ENCODE data around the gene URI1. TPM values are rescaled to one million over a fixed set of nuclear protein-coding genes. Genes with fewer than 3 reads are reported as not detected.
"Not testable (repeated sequence)": the region's sequence is repeated elsewhere in the genome, so short reads cannot be mapped to it uniquely, and the experiment has no call there.

The URI1 gene
- total RNA-seq, 1 experiment from 2014 or later, result 68.9 TPM

- CTCF ChIA-PET, result no interaction called here
- Mint-ChIP-seq H3K36me3 (ENCODE audit: insufficient read depth, unreplicated experiment) (no peaks in the 10 kb centered on the region), H3K27ac (ENCODE audit: low read depth, unreplicated experiment) (peak overlapping the region; percentile 63), H3K4me1 (ENCODE audit: insufficient read depth, unreplicated experiment) (peaks cover 31% of the 10 kb centered on the region), H3K4me3 (ENCODE audit: unreplicated experiment) (no peak overlapping the region), H3K27me3 (ENCODE audit: insufficient read depth, unreplicated experiment) (no peaks in the 10 kb centered on the region), H3K9me3 (ENCODE audit: unreplicated experiment) (no peaks in the 10 kb centered on the region)
- intact Hi-C loops (cut with micrococcal nuclease), result no loop called here
- TF ChIP-seq CTCF (IDR thresholded peaks at IDR 0.05; ENCODE audit: unreplicated experiment), result no peak
- DNase-seq (ENCODE audit: unreplicated experiment), result no peak
- no TSS peak for BruUV-seq (replicated peaks)
- POLR2A ChIA-PET, result interaction anchor here (0.6 to 0.9 kb wide), 2 partner anchors 8 to 22 kb away, joined by 3 to 4 read pairs; partner anchors contain the start of gene URI1
Measured at GRCh38 chr19:29963576-29963975, 21.5 kb downstream of the URI1 start.

GRCh38 chr19:29964171-29964570 is 22.1 kb downstream of the URI1 start:
- ChIA-PET CTCF (interaction anchor here (0.6 kb wide), 1 partner anchor 21 kb away, joined by 3 read pairs; no protein-coding TSS in a partner anchor), POLR2A (interaction anchor here (0.6 to 0.9 kb wide), 3 partner anchors 9 to 56 kb away, joined by 3 to 4 read pairs (median 3); partner anchors contain the start of gene URI1)
- intact Hi-C loops (cut with micrococcal nuclease), result no loop called here
- DNase-seq (ENCODE audit: unreplicated experiment), result no peak
- Mint-ChIP-seq H3K4me3 (ENCODE audit: unreplicated experiment) (no peak overlapping the region), H3K36me3 (ENCODE audit: insufficient read depth, unreplicated experiment) (no peaks in the 10 kb centered on the region), H3K4me1 (ENCODE audit: insufficient read depth, unreplicated experiment) (peaks cover 36% of the 10 kb centered on the region), H3K27ac (ENCODE audit: low read depth, unreplicated experiment) (peak overlapping the region; percentile 63), H3K27me3 (ENCODE audit: insufficient read depth, unreplicated experiment) (no peaks in the 10 kb centered on the region), H3K9me3 (ENCODE audit: unreplicated experiment) (no peaks in the 10 kb centered on the region)
- TF ChIP-seq CTCF (IDR thresholded peaks at IDR 0.05; ENCODE audit: unreplicated experiment), result no peak
- BruUV-seq (replicated peaks), result no TSS peak

GRCh38 chr19:29965492-29965891 is 23.5 kb downstream of the URI1 start:
- H3K27me3 Mint-ChIP-seq (ENCODE audit: insufficient read depth, unreplicated experiment), result no peaks in the 10 kb centered on the region
- no peak for DNase-seq (ENCODE audit: unreplicated experiment)
- CTCF ChIA-PET, result interaction anchor here (0.9 kb wide), 1 partner anchor 8 kb away, joined by 4 read pairs; no protein-coding TSS in a partner anchor
- H3K27ac Mint-ChIP-seq (ENCODE audit: low read depth, unreplicated experiment), result no peak overlapping the region
- H3K9me3 Mint-ChIP-seq (ENCODE audit: unreplicated experiment), result no peaks in the 10 kb centered on the region
- POLR2A ChIA-PET, result interaction anchor here (1.0 to 2.5 kb wide), 3 partner anchors 19 to 23 kb away, joined by 3 to 8 read pairs (median 6); partner anchors contain the start of gene URI1
- intact Hi-C loops (cut with micrococcal nuclease), result no loop called here
- H3K36me3 Mint-ChIP-seq (ENCODE audit: insufficient read depth, unreplicated experiment), result no peaks in the 10 kb centered on the region
- no TSS peak for BruUV-seq (replicated peaks)
- TF ChIP-seq CTCF (IDR thresholded peaks at IDR 0.05; ENCODE audit: unreplicated experiment), result no peak
- H3K4me1 Mint-ChIP-seq (ENCODE audit: insufficient read depth, unreplicated experiment), result peaks cover 36% of the 10 kb centered on the region
- no peak overlapping the region for H3K4me3 Mint-ChIP-seq (ENCODE audit: unreplicated experiment)

- peaks cover 36% of the 10 kb centered on the region for H3K4me1 Mint-ChIP-seq (ENCODE audit: insufficient read depth, unreplicated experiment)
- POLR2A ChIA-PET, result interaction anchor here (0.9 to 2.5 kb wide), 4 partner anchors 10 to 24 kb away, joined by 3 to 8 read pairs (median 5); partner anchors contain the start of gene URI1
Measured at GRCh38 chr19:29966142-29966541, 24.1 kb downstream of the URI1 start.

More at GRCh38 chr19:29966142-29966541, 24.1 kb downstream of the URI1 start:
- H3K9me3 Mint-ChIP-seq (ENCODE audit: unreplicated experiment); BruUV-seq (replicated peaks); DNase-seq (ENCODE audit: unreplicated experiment); H3K36me3 Mint-ChIP-seq (ENCODE audit: insufficient read depth, unreplicated experiment); H3K27me3 Mint-ChIP-seq (ENCODE audit: insufficient read depth, unreplicated experiment); H3K4me3 Mint-ChIP-seq (ENCODE audit: unreplicated experiment); H3K27ac Mint-ChIP-seq (ENCODE audit: low read depth, unreplicated experiment): not testable (repeated sequence)
- intact Hi-C loops (cut with micrococcal nuclease), result loop anchor here (2.0 kb wide), 1 partner anchor 21 kb away; no protein-coding TSS in a partner anchor
- CTCF ChIA-PET, result interaction anchor here (0.7 to 1.8 kb wide), 9 partner anchors 9 to 138 kb away, joined by 3 to 8 read pairs (median 4); no protein-coding TSS in a partner anchor
